GM19238 (cell line): Measurements from ENCODE around the gene CDKN2B-AS1.

Source experiments
- DNase-seq: peaks from one replicate; pipeline ENCODE4 v3.0.0; 2011; ENCODE audit warnings: low spot score; ENCODE audit not compliant: insufficient read length

The CDKN2B-AS1 gene

DNA sequence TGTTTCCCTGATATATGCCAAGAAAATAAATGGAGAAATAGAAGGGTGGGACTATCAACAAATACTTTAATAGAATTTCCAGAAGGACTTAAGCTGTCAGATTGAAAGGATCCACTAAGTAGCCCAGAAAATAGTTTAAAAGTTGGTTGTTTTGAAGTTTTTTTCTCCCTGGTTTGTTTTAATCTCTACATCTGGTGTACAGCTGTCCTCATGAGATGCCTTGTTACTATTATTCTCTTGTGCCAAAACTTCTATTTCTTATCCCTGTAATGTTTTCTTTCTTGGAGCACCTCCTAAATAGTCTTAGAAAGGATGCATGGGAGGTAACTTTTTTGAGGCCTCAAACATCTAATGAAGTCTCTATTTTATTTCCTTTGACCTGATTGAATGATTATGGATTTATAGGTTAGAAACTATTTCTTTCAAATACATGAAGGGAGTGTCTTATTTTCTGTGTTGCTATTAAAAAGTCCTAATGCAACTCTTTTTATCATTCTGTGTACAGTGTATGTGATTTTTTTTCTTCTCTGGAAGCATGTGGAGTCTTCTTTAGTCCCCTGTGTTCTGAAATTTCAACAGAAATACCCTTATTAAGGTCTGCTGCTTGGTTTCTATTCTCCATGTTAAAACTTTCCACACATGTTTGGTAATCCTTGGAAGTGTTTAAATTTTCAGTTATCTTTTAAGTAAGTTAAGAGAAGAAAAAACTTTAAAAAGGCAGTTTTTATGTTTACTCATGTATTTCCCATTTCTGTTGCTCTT, 154.5 kb downstream of the CDKN2B-AS1 start:
- no peak for DNase-seq

DNA sequence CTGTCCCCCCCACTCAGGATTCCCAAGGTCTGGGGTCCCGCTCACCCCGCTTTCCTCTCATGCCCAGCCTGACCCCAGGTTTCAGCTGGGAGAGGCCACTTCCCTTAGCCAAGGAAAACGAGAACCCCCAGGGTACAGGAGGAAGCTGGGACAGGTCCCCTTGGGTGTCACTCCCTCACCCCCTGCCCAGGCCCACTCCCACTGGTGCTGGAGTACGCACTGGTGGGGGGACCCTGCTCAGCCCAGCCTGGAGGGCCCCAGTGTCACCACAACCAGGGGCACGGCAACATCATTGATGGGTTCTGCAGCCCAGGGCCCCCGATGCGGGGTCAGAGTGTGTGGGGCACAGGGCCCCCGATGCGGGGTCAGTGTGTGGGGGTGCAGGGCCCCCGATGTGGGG, 159.5 kb downstream of the CDKN2B-AS1 start:
- no peak for DNase-seq

DNA sequence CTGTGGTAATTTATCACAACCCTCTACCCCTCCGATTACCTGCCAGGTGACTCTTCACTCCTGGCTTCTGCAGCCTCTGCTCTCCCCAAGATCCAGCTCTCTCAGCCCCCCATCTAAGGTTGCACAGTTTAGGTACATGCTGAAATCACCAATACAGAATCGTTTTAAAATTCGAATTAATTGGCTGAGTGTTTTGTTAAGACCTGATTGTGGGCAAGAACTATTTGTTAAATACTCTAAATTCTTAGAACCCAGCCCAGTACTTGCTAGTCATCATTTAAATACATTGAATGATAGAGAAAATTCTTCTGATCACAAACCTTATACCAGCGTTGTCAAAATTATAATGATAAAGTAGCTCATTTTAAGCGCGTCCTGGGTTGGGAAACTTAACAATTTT, 162.0 kb downstream of the CDKN2B-AS1 start:
- DNase-seq: no peak

DNA sequence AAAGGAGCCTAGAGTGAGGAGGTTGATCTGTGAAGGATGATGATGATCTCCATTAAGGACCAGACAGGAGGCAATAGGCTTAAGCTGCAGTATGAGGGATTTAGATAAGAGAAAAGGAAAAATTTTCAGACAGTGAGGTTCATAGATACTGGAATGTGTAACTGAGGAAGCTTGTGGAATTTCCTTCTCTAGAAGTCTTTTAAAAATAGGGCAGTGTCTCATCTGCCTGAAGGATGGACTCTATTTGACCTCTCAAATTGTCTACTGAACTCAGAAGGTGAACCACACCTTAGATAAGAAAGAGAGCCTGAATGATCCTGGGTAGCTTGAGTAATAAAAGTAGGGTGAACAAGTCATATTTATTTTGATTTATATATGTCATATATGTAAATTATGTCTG, 162.7 kb downstream of the CDKN2B-AS1 start:
- no peak for DNase-seq

DNA sequence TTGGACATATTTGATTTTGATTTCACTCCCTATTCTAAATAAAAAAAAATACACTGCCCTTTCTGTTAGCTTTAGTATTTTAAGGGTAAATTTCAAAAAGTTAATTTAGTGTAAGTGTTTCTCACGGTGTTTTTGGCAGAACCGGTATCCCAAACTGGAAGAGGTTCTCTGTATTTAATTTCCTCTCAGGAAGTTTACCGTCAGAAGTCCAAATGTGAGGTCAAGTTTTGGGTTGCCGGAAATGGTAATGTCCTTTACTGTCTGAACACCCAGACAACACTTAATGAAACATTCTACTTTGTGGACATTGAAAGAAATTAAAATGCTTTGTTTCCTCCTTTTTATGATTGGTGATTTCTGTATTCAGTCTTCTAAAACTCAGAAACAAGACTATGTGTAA, 163.2 kb downstream of the CDKN2B-AS1 start:
- DNase-seq: no peak

DNA sequence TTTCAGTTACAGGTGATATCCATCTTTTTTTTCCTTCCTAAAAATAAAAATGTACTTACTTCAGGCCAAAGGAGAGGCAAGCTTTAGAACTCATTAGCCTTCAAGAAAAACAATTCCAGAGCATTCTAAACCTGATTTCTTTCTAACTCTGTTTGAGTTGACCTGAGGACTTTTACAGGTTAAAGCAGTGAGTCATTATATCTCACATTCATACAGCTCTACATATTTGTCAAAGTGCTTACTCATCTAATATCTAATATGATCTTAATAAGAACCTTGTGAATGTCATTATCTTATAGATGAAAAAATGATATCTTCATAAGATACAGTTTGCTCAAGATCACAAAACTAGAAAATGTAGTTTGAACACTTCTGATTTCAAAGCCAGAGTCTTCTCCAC, 163.7 kb downstream of the CDKN2B-AS1 start:
- no peak for DNase-seq

DNA sequence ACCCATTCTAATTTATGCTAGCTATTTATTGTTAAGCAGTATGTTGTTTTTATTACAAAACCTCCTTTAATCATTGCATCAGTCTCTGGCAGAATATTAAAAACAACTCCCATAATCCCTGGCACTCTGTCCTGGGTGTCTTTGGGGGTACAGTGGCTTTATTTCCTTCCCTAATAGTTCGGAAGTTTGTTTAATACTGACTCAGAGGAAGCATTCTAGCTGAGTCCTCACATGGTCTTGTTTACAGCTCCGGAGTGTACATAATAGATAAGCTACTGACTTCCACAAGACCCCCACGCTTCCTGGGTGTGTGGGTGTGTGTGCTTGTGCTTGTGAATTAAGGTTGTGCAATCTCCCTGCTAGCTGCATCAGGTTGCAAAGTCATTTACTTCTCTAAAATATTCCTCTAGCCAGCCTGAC, 164.3 kb downstream of the CDKN2B-AS1 start:
- DNase-seq: no peak

DNA sequence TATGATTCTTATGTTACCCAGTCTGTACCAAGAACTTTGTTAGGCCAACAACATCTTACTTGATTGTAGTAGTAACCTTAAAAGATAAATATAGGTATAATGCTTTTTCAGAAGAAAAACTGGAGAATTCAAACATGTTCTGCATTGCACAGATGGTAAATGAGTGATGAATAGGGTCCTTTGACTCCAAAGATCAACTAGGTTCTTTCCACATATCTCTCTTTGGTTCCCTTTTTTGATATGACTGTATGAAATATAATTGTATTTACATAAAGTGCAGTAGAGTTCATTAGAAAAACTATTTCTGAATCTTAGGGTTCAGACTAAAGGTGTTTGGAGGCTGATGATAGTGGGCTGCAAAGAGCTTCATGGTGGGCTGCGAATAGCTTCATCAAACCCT, 165.0 kb downstream of the CDKN2B-AS1 start:
- DNase-seq: no peak

DNA sequence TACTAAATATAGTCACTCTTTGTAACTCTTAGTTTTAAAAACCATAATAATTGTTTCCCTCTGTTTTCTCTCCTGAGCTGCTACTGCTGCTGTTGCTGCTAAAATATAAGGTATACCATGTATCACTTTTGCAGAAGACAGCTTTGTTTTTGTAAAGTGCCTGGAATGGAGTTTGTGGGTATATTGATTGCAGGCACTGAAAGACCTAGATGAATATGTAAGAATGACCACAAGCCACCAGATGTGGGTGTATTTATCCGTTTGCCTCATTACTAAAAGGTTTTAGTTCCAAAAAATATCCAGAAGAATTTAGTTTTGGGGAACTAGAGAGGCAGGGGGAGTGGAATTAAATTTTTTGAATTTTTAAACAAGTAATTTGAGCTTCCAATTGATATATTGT, 165.6 kb downstream of the CDKN2B-AS1 start:
- no peak for DNase-seq

DNA sequence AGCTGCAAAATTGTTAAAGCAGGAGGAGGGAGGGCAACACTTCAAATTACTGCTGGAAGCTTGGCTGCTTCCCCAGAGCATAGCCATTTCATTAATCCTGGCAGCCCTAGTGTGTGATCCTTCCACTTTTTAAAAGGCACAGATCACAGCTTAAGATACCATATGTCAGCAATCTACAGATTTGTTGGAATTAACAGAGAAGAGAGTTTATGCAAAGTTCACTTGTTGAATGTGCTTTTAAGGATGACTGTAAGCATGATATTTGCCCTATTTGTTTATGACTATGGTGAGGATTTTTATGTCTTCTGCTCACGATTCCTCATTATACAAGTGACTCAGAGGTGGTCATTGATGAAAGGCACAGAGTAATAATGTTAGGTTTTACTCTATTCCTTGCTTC, 170.6 kb downstream of the CDKN2B-AS1 start:
- no peak for DNase-seq

DNA sequence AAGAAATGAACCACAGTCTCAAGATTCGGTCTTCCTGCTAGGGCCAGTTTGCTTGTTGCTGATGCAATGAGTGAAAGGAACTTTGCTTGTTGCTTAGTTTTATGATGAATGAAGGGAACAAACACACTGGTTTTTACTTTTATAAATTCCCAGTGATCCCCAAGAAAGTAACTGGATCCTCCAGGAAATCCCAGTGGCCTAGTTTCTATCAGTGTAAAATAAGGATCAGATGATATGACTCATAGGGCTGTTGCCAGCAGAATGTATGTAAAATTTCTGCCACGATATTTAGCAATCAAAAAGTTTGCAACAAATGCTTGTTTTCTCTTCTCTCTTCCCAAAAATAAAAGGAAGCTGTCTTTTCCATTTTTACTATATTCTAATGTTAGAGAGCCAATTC, 174.7 kb downstream of the CDKN2B-AS1 start:
- no peak for DNase-seq

DNA sequence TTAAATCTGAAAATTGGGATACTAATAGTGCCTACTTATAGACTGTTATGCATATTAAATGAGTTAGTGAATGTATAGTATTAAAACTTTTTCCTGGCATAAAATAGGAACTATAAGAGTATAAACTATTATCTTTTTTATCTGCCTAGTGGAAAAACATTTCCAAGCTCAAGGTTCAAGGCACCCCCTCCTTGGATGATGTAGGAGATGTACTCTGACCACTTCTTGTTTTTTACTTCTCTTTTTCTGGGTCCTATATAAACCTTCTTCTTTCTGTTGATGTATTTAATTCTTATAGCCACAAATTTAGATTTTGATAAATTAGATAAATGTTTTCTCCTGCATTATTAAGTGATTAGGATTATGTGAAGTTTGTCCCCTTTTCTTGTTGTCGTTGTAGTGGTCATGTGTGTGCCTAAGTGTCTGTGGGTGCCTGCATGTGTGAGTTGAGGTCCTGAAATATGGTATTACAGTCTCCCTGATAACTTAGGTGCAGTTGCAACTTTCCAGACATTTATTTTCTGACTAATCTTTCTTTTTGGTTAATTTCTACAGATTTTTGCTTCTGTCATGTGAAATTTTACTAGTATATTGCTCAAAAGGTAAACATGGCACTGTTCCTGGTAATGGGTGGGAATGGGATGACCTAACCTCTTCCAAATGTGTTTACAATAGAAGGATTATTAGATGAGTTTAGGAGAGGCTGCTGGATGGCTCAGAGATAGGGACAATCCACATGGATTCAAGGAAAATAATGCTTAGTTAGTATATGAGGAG, 175.3 kb downstream of the CDKN2B-AS1 start:
- DNase-seq: no peak
